GM18499 (cell line): ENCODE measurements around the gene TRERF1.

Source experiments
- ATAC-seq: cut with Tn5 transposase; IDR thresholded peaks from one replicate; pipeline ENCODE4 v1.9.1; 2021; ENCODE audit warnings: moderate number of reproducible peaks; ENCODE audit not compliant: insufficient read depth, unreplicated experiment

The TRERF1 gene

GRCh38 chr6:42293386-42293977, 158.2 kb downstream of the TRERF1 start:
- no peak for ATAC-seq

DNA sequence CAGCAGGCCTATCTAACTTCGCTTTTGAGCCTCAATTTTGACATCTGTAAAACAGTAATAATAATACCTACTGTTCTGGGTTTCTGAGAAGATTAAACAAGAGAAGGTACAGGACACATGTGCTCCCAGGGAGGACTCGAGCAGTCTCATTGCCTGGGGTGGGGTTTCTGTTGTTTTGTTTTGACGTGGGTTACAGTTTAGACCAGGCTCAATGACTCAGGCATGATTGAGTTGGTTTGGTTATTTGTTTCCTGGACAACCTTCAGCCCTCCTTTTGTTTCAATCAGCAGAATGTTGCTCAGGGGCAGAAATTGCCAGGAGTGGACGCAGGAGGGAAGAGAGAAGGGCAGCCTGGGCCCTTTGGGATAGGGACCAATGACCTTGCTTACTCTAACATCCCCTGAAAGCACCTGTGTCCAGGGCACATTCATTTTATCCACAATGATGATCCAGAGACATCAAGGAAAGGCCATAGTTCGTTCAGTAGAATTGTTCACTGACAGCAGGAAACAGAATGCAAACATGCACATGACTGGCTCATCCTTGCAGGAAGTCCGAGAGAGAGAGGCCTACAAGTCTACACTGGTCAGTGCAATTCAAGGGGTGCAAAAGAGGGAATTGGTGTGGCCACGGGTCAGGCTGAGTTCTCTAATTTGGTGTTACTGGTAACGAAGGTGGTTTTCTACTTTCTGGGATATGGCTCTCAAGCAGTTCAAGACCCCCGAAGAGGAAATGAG, 159.6 kb downstream of the TRERF1 start:
- no peak for ATAC-seq

GRCh38 chr6:42287756-42288155, 164.0 kb downstream of the TRERF1 start:
- ATAC-seq: no peak

- ATAC-seq: no peak
Measured at GRCh38 chr6:42281570-42281969, 170.2 kb downstream of the TRERF1 start.

- no peak for ATAC-seq
Measured at GRCh38 chr6:42280966-42281533, 170.7 kb downstream of the TRERF1 start.

GRCh38 chr6:42279966-42280629, 171.6 kb downstream of the TRERF1 start:
- no peak for ATAC-seq

GRCh38 chr6:42279144-42279781, 172.5 kb downstream of the TRERF1 start:
- ATAC-seq: no peak

DNA sequence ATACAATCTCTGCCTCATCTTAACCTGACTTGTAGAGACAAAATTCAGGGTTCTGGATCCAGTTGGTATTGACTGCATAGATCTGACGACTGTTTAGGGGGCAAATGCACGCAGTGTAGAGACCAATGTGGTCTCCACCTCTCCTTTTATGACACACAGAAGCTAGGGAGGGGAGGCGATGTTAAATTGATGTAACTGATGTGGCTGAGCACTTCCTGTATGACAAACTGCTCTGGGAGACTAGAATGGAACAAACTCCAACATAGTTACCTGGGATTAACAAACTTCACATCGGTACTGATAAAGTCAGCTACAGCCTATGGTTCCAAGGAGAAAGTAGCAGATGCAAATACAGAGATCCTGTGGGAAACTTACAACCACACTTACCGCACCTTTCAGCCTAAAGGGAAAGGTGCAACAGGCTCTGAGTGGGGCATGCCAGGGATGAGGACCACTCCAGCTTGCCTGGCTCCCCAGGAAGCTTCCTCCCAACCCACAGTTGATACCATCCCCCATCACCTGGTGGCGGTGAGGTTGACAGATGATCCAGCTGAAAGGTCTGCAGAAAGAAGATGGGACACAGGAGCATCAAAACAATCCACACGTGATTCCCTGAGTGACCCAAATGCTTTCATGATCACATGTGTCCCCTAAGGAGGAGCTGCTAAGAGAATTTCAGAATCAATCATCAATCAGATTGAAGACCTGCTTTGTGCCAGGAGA, 173.4 kb downstream of the TRERF1 start:
- ATAC-seq: no peak

- ATAC-seq: no peak
Measured at GRCh38 chr6:42276034-42276890, 175.5 kb downstream of the TRERF1 start.

DNA sequence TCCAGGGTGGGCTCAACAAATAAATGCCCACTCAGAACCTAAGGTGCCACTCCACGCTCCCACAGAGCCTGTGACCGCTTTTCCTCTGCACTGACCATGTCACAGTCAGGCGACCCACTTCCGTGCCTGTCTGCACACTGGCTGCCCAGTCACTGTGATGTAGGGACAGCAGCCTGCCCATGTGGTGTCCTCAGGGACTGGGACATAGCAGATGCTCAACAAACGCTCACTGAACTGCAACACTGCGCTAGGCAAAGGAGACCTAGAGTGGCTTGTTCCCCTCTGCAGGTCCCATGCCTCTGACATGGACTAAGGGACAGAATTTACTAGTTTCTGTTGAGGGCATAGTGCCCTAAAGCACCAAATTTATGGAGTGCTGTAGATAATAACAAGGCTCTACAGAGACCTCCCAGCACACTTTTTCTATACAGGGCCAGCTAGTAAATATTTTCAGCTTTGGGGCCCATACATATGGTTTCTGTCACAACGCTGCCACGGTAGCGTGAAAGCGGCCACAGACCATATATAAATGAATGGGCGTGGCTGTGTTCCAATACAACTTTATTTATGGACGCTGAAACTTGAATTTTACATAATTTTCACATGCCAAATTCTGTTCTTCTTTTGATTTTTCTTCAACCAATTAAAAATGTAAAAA, 176.2 kb downstream of the TRERF1 start:
- no peak for ATAC-seq

DNA sequence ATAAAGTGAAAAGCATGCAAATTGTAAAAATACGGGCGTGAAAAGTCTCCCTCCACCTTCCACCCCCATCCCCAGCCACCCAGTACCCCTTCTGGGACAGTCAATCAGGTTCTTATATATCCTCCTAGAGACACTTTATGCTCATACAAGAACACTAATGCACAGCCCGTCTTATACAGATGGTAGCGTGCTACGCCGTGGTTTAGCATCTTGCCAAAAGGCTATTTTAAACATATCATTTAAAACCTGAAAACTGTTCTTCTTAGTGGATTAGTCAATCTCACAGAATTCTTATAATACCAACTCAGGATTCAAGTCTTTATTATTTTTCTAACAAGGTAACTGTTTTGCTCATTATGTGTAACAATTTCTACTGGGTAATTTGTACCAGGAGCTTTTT, 176.8 kb downstream of the TRERF1 start:
- ATAC-seq: no peak

- ATAC-seq: no peak
Measured at GRCh38 chr6:42271834-42272805, 179.6 kb downstream of the TRERF1 start.

DNA sequence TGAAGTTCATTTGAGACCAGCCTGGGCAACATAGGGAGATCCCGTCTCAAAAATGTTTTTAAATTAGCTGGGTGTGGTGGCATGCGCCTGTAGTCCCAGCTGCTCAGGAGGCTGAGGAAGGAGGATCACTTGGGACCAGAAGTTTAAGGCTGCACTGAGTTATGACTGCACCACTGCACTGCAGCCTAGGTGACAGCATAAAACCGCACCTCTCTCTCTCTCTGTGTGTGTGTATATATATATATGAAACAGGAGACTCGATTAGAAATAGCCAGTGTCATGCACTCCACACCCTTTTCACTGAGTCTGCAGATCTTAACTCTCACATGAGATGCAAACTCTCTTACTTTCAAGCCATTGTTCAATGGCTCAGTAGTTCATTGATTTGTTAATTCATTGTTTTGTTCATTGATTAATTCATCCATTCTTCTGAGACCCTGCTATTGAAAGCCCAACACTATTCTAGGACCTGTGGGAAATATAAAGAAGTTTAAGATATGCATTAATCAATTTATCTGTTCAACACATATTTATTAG, 181.7 kb downstream of the TRERF1 start:
- peak; percentile 38 for ATAC-seq

DNA sequence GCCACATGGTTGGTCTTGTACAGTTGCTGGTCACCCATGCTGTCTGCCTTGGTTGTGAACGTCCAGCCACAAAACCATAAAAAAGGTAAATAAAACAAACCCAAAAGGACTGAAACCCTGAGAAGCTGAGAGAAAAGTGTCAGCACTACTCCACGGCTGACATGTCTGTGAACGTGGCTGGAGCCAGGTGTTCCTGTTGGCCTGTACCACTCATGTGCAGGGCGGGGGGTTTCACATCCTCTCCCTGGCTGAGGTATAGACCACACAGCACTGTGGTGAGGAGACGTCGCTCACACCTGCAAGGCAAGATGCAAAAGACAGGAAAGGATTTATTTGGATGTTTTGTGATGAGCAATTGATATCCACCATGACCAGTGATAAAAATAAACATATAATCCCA, 182.2 kb downstream of the TRERF1 start:
- peak; percentile 62 for ATAC-seq

DNA sequence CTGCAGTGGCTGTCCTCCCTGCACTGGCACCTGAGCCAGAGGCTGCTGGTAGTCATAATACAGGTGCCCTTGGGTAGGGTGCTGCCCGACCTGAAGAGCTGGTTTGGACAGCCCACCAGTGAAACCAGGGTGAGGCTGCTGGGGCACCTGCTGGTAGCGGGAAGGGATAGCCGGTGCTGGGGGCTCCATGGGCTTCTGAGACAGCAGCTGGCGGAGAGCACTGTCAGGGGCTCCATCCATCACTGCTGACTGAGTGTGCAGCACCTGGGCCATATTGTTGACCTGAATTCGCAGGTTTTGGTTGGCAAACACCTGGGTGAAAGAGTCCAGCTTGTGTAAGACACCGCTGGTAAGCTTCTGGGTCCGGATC, 182.9 kb downstream of the TRERF1 start:
- no peak for ATAC-seq

DNA sequence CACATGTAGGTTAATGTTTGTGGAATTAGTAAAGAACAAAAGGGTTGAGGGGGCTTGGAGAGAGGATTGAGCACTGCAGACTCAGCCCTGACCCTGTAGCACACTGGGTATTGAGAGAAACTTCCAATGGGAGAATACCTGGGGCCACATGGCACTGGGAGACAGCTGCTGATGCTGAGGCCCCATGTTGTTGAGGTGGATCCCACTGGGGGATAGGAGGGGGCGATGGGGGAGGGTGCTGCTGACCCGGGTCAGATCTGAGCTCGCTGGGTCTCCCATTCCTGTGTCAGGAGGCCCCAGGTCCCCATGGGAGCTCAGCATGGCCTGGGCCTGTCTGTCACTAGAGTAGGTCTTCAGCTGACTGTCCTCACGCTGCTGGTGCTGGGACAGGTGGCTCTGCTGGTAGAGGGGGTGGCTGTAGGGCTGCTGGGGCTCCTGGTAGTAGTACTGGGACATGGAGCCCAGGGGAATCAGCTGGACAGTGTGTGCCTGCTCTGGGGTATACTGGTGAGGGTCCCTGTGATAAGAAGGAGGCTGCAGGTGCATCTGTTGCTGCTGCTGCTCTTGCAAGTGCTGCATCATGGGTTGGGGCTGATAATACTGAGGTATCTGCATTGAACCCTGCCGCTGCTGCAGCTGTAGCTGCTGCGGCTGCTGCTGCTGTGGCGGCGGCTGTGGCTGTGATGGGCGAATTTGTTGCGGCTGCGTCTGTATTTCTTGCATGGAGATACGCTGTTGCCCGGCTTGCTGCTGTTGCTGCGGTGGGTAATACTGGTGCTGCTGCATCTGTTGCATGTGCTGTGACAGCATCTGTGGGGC, 183.5 kb downstream of the TRERF1 start:
- no peak for ATAC-seq

DNA sequence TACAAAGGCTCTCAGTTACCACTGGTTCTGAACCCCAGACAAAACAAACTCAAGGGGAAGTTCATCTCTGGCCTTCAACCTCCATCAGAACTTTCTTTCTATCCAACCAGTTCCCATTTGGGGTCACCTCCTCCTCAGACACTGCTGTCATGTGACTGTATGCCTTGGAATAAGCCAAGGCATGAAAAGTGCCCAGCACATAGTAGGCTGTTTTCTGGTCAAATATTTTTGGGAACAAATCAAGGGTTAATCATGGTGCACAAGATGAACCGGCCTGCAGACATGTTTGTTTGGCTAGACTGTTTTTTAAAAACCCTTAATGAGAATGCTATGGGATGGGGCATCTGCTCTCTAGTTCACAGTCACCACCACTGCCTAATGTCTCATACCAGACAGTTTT, 185.2 kb downstream of the TRERF1 start:
- no peak for ATAC-seq
